K562 (cell line): ENCODE data around the gene ADAT1. TPM values are rescaled to one million over a fixed set of nuclear protein-coding genes. Genes with fewer than 3 reads are reported as not detected.

Experiments used
- ATAC-seq: fragments of 200-7000 bp; cut with Tn5 transposase; 3 replicates; pipeline ENCODE4 v1.9.1; 2020; ENCODE audit warnings: moderate library complexity
- BruUV-seq: library from RNA; stranded (reverse); fragments of 400-500 nt; replicated peaks from 2 replicates; lab custom pipeline; 2021; lab: Mats Ljungman, UMichigan
- CTCF ChIA-PET: fragments of 300-600 bp; formaldehyde crosslinking; extraction: SDS; loops from one replicate; lab custom pipeline; 2021; ENCODE audit warnings: low intra/inter-chr PET ratio; lab: Yijun Ruan, JAX
- POLR2A ChIA-PET: fragments of 300-600, 350-650 bp; sonication (Branson Sonifier 250); formaldehyde crosslinking; extraction: SDS; loops from one replicate; lab custom pipeline; 2021; ENCODE audit warnings: antibody characterized with exemption, inconsistent platforms; lab: Yijun Ruan, JAX
- DNase-seq, 4 experiments: peaks; one replicate each; pipeline versions ENCODE4 v3.0.0 to v3.0.0-alpha.2; 2011 to 2018; ENCODE audit warnings: low spot score in 3 of 4, mixed read lengths in 3 of 4; ENCODE audit errors: extremely low read depth in 1 of 4
- FAIRE-seq: peaks from 2 replicates; lab custom pipeline; 2011; peaks lifted over from hg19 to GRCh38; lab: Jason Lieb, UNC
- H2AFZ ChIP-seq: 2 replicates; pipeline ENCODE4 v1.6.0; 2011; ENCODE audit warnings: low read depth, low read length, control low read depth, inconsistent platforms
- H3K27ac ChIP-seq: fragments of 200-600 bp; 3 replicates; pipeline ENCODE4 v1.8.0; 2011; ENCODE audit warnings: low read depth, mild to moderate bottlenecking, control low read depth, inconsistent platforms, low read length, moderate library complexity, mixed read lengths; ENCODE audit errors: extremely low read depth
- H3K27me3 ChIP-seq, 2 experiments: fragments of 300-600 bp in 1 of 2; 2 replicates in 1 of 2; 3 replicates in 1 of 2; pipeline versions ENCODE4 v1.6.0 to v1.8.0; 2011; ENCODE audit warnings: inconsistent platforms in 2 of 2, low read length in 2 of 2, mild to moderate bottlenecking in 1 of 2, mixed read lengths in 1 of 2, moderate library complexity in 1 of 2; ENCODE audit not compliant: control insufficient read depth in 2 of 2, insufficient read depth in 2 of 2
- H3K36me3 ChIP-seq: fragments of 300-600 bp; 3 replicates; pipeline ENCODE4 v1.8.0; 2011; ENCODE audit warnings: mild to moderate bottlenecking, low read length, inconsistent platforms; ENCODE audit not compliant: control insufficient read depth, insufficient read depth
- H3K4me1 ChIP-seq, 2 experiments: fragments of 200-600 bp in 1 of 2; replicated peaks in 1 of 2; 2 replicates in 1 of 2; 3 replicates in 1 of 2; pipeline versions ENCODE4 v1.5.1 to v1.8.0; 2011; ENCODE audit warnings: inconsistent platforms in 2 of 2, low read length in 2 of 2, mild to moderate bottlenecking in 1 of 2, mixed read lengths in 1 of 2, moderate library complexity in 1 of 2; ENCODE audit not compliant: control insufficient read depth in 2 of 2, insufficient read depth in 2 of 2
- H3K4me2 ChIP-seq: 2 replicates; pipeline ENCODE4 v1.6.1; 2011; ENCODE audit warnings: low read length, control low read depth, inconsistent platforms, mixed read lengths; ENCODE audit not compliant: insufficient read depth
- H3K4me3 ChIP-seq: fragments of 200-600 bp; sonication (generic), shearing (Covaris generic); 2 replicates; pipeline ENCODE4 v1.5.1; 2016; ENCODE audit warnings: control low read depth, inconsistent platforms
- H3K79me2 ChIP-seq: fragments of 200-600 bp; 3 replicates; pipeline ENCODE4 v1.8.0; 2011; ENCODE audit warnings: low read length, inconsistent platforms; ENCODE audit not compliant: control insufficient read depth, insufficient read depth
- H3K9ac ChIP-seq, 2 experiments: 2 replicates each; pipeline versions ENCODE4 v1.6.0 to v1.6.1; 2011; ENCODE audit warnings: low read depth in 2 of 2, low read length in 2 of 2, control low read depth in 1 of 2, inconsistent platforms in 1 of 2, mild to moderate bottlenecking in 1 of 2, mixed read lengths in 1 of 2; ENCODE audit not compliant: insufficient read depth in 1 of 2
- H3K9me1 ChIP-seq: one replicate; pipeline ENCODE4 v1.6.0; 2011; ENCODE audit warnings: inconsistent platforms, mild to moderate bottlenecking, low read length, moderate library complexity; ENCODE audit not compliant: control insufficient read depth, insufficient read depth
- H3K9me3 ChIP-seq: replicated peaks from 2 replicates; pipeline ENCODE4 v1.5.1; 2011; ENCODE audit warnings: low read depth, low read length, inconsistent platforms; ENCODE audit not compliant: control insufficient read depth, insufficient read depth
- H4K20me1 ChIP-seq: replicated peaks from 2 replicates; pipeline ENCODE4 v1.6.1; 2011; ENCODE audit warnings: low read length, inconsistent platforms, mixed read lengths; ENCODE audit not compliant: control insufficient read depth, insufficient read depth
- ARID3A ChIP-seq: IDR thresholded peaks from 2 replicates; pipeline ENCODE4 v1.6.1; 2012; ENCODE audit warnings: low read depth, low read length, improper control_type of control experiment, borderline replicate concordance
- C11orf30 ChIP-seq: fragments of 450-650 bp; IDR thresholded peaks from 2 replicates; pipeline ENCODE4 v1.6.1; 2016; ENCODE audit warnings: low read depth, mild to moderate bottlenecking
- CBX2 ChIP-seq: fragments of 200-600 bp; sonication (generic); IDR thresholded peaks from one replicate; pipeline ENCODE4 v1.6.1; 2012; ENCODE audit warnings: mild to moderate bottlenecking, low read length, inconsistent platforms; ENCODE audit not compliant: insufficient read depth, poor library complexity, severe bottlenecking
- ESRRB ChIP-seq: fragments of 250-450 bp; sonication (Bioruptor Pico); IDR thresholded peaks from 2 replicates; pipeline ENCODE4 v1.5.0; 2020; ENCODE audit warnings: mild to moderate bottlenecking, moderate library complexity, borderline replicate concordance
- FOXJ3 ChIP-seq: sonication (generic); formaldehyde crosslinking; IDR thresholded peaks from 2 replicates; pipeline ENCODE4 v1.4.0; 2020; ENCODE audit warnings: mild to moderate bottlenecking, missing genetic modification reagents
- KLF16 ChIP-seq: IDR thresholded peaks from 2 replicates; pipeline ENCODE4 v1.6.1; 2016; ENCODE audit warnings: antibody characterized with exemption
- MLLT1 ChIP-seq, 2 experiments: fragments of 450-650 bp; IDR thresholded peaks; 2 replicates each; pipeline ENCODE4 v1.6.1; 2016
- NCOR1 ChIP-seq: fragments of 450-650 bp; IDR thresholded peaks from 2 replicates; pipeline ENCODE4 v1.6.1; 2016; ENCODE audit warnings: mild to moderate bottlenecking, moderate library complexity
- NR3C1 ChIP-seq: sonication (generic); formaldehyde crosslinking; IDR thresholded peaks from 2 replicates; pipeline ENCODE4 v1.8.1; 2022; ENCODE audit warnings: missing genetic modification reagents
- POLR2G ChIP-seq: fragments of 200-400 bp; formaldehyde crosslinking; IDR thresholded peaks from 2 replicates; pipeline ENCODE4 v1.6.1; 2017; ENCODE audit warnings: low read depth, mild to moderate bottlenecking, antibody characterized with exemption, low read length, moderate library complexity
- ZNF584 ChIP-seq: fragments of 200-800 bp; sonication (Bioruptor generic); IDR thresholded peaks from 2 replicates; pipeline ENCODE4 v1.6.1; 2016; ENCODE audit warnings: low read depth, mild to moderate bottlenecking, missing genetic modification characterization, missing compliant biosample characterization
- ZNF717 ChIP-seq: fragments of 250-450 bp; sonication (Bioruptor Pico); IDR thresholded peaks from 2 replicates; pipeline ENCODE4 v1.5.0; 2021
- WGBS: fragments of 100-300 bp; shearing (Covaris generic); methylation state at CpG from one replicate; pipeline ENCODE4 v1.1.6; 2016; ENCODE audit warnings: low coverage, mixed read lengths; ENCODE audit not compliant: insufficient coverage; ENCODE audit errors: missing lambda C conversion rate; 5-methylcytosine and 5-hydroxymethylcytosine counted together
- in situ Hi-C: fragments of 300-500 bp; cut with MboI; formaldehyde crosslinking; loops from 4 replicates; pipeline ENCODE4 v1.15.0; 2018; ENCODE audit warnings: inconsistent platforms, mixed read lengths
- intact Hi-C: fragments of 100-400 bp; cut with micrococcal nuclease; formaldehyde crosslinking; loops from 2 replicates; pipeline ENCODE4 v1.14.2; 2022
- polyA plus RNA-seq, 8 experiments: library from polyadenylated mRNA; depleted of rRNA in 4 of 8; stranded (reverse) in 5 of 8; unstranded in 3 of 8; fragments of >200 nt; fragmentation: Nextera tagmentation in 2 of 8; fragmentation: Illumina TruSeq in 1 of 8; extraction: Ambion mirVana in 2 of 8; extraction: Trizol in 1 of 8; gene quantifications; 2 replicates each; pipeline versions ENCODE4 v1.2.1 to v1.2.3, GENCODE V29; 2011 to 2014; ENCODE audit warnings: inconsistent platforms in 1 of 8, missing spikeins in 1 of 8
- total RNA-seq, 7 experiments: library from RNA; depleted of rRNA in 6 of 7; stranded (reverse); fragments of >200 nt in 6 of 7; fragmentation: Illumina TruSeq in 2 of 7; extraction: Trizol in 2 of 7; gene quantifications; 2 replicates each; pipeline versions ENCODE4 v1.2.1 to v1.2.3, GENCODE V29; 2011 to 2021; ENCODE audit warnings: low replicate concordance in 1 of 7

ADAT1 gene
- total and polyA plus RNA-seq, 9 of the 15 experiments (the other 6 are each of a cell fraction or from before 2014, with no cell fraction given) = 16.0 to 36.7 (median 28.2) TPM

- TF ChIP-seq ARID3A (no peak), CBX2 (no peak), ZNF717 (CRISPR knock-in tag) (no peak), ESRRB (CRISPR knock-in tag) (no peak), ZNF584 (CRISPR knock-in tag) (no peak)
Observed at GRCh38 chr16:75614066-75614897, 8.8 kb downstream of the ADAT1 start (continued).

- no peaks in the 10 kb centered on the region for H3K79me2 ChIP-seq
- no peaks in the 10 kb centered on the region for H3K4me1 ChIP-seq
- in situ Hi-C loops = no loop called here
- H3K36me3 ChIP-seq = peaks cover 48% of the 10 kb centered on the region
- POLR2A ChIA-PET = interaction anchor here (1.0 to 1.5 kb wide), 4 partner anchors 14 to 89 kb away, joined by 3 to 9 read pairs (median 3); no protein-coding TSS in a partner anchor
- no peaks in the 10 kb centered on the region for H3K9me1 ChIP-seq
- ATAC-seq = no peak
- H2AFZ ChIP-seq = no peak overlapping the region
- WGBS = 89% methylated on average over 1 of the region's 1 CpG
- CTCF ChIA-PET = no interaction called here
- intact Hi-C loops = no loop called here
- no TSS peak for BruUV-seq
- no peaks in the 10 kb centered on the region for H3K27me3 ChIP-seq
- FAIRE-seq = no peak
- H3K4me2 ChIP-seq = no peak overlapping the region
- no peaks in the 10 kb centered on the region for H4K20me1 ChIP-seq
- H3K4me3 ChIP-seq = no peak overlapping the region
- no peak overlapping the region for H3K27ac ChIP-seq
- no peak overlapping the region for H3K9ac ChIP-seq
- DNase-seq = no peak
- H3K9me3 ChIP-seq = no peaks in the 10 kb centered on the region
- no peak for TF ChIP-seq POLR2G
- no peak for TF ChIP-seq KLF16
- peak; percentile 82 for TF ChIP-seq C11orf30
- TF ChIP-seq NCOR1 = no peak
- TF ChIP-seq FOXJ3 (CRISPR knock-in tag) = no peak
- no peak for TF ChIP-seq MLLT1 (IDR thresholded peaks at IDR 0.05)
- no peak for TF ChIP-seq NR3C1 (CRISPR knock-in tag)
Observed at GRCh38 chr16:75606507-75606906, 16.6 kb downstream of the ADAT1 start.
